NK-92 (cell line): ENCODE measurements around the gene SIRT4.

Experiments
- DNase-seq: peaks from one replicate; lab custom pipeline; 2025; ENCODE audit not compliant: unreplicated experiment; lab: John Stamatoyannopoulos, UW

Gene SIRT4

DNA sequence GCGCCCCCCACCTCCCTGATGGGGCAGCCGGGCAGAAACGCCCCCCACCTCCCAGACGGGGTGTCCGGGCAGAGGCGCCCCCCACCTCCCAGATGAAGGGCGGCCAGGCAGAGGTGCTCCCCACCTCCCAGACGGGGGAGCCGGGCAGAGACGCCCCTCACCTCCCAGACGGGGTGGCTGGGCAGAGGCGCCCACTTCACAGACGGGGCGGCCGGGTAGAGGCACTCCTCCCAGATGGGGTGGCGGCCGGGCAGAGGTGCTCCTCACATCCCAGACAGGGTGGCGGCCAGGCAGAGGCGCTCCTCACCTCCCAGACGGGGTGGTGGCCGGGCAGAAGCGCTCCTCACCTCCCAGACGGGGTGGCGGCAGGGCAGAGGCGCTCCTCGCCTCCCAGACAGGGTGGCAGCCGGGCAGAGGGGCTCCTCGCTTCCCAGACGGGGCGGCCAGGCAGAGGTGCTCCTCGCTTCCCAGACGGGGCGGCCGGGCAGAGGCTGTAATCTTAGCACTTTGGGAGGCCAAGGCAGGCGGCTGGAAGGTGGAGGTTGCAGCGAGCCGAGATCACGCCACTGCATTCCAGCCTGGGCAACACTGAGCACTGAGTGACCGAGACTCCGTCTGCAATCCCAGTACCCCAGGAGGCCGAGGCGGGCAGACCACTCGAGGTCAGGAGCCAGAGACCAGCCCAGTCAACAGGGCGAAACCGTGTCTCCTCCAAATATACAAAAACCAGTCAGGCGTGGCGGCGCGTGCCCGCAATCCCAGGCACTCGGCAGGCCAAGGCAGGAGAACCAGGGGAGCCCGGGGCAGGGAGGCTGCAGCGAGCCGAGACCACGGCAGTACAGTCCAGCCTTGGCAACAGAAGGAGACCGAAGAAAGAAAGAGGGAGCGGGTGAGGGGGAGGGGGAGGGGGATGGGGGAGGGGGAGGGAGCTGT, 23.7 kb upstream of the SIRT4 start:
- no peak for DNase-seq

- DNase-seq = no peak
These were observed 18.8 kb upstream of the SIRT4 start for GRCh38 chr12:120283318-120283717.

- no peak for DNase-seq
These were observed 17.7 kb upstream of the SIRT4 start for GRCh38 chr12:120284381-120284780.

DNA sequence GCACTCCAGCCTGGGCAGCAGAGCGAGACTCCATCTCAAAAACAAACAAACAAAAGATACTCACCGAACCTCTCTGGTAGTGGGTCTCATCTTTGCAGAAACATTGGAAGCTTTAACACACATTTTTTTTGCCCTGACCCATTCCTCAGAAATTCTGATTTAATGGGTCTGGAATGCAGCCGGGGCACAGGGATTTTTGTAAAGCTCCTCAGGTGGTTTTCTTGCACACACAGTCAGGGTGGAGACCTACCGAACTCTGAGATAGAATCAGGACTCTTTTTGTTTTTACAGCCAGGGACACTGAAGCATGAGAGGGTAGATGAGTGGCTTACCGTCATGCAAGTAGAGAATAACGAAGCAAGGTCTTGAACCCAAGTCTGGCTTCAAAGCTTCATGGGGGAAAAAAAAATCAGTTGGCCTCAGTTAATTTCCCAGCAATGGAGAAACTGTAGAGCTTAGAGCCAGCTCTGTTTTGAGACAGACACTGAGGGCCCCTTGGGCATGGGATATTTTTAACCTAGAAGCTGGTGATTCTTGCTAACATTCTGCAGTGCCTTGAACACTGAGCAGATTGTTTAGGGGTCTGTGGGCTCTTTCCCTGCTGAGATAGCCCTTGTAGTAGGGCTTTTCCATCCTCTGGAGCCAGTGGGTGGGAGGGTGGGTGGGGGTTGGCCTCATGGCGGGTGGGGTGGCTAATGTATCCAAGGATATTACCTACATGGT, 15.2 kb upstream of the SIRT4 start:
- no peak for DNase-seq

DNA sequence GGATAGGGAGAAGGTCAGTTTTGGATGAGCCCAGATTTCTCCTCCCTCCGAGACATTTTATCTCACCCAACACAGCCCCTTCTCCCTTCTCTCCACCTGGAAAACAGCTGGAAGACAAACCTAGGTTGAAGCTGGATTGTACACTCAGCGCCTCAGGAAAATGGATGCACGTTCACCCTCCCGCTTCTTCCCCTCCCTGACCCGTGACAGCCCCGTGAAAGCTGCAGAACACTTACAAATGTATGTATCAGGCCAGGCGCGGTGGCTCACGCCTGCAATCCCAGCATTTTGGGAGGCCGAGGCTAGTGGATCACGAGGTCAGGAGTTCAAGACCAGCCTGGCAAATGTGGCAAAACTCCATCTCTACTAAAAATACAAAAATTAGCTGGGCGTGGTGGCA, 14.6 kb upstream of the SIRT4 start:
- no peak for DNase-seq

GRCh38 chr12:120290609-120291305, 11.4 kb upstream of the SIRT4 start:
- no peak for DNase-seq

DNA sequence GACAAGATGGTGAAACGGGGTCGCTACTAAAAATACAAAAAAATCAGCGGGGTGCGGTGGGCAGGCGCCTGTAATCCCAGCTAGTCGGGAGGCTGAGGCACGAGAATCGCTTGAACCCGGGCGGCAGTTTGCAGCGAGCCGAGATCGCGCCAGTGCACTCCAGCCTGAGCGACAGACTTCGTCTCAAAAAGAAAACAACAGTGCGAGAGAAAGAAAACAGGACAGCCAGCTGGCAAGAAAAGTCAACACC, 9.8 kb upstream of the SIRT4 start:
- DNase-seq = no peak

DNA sequence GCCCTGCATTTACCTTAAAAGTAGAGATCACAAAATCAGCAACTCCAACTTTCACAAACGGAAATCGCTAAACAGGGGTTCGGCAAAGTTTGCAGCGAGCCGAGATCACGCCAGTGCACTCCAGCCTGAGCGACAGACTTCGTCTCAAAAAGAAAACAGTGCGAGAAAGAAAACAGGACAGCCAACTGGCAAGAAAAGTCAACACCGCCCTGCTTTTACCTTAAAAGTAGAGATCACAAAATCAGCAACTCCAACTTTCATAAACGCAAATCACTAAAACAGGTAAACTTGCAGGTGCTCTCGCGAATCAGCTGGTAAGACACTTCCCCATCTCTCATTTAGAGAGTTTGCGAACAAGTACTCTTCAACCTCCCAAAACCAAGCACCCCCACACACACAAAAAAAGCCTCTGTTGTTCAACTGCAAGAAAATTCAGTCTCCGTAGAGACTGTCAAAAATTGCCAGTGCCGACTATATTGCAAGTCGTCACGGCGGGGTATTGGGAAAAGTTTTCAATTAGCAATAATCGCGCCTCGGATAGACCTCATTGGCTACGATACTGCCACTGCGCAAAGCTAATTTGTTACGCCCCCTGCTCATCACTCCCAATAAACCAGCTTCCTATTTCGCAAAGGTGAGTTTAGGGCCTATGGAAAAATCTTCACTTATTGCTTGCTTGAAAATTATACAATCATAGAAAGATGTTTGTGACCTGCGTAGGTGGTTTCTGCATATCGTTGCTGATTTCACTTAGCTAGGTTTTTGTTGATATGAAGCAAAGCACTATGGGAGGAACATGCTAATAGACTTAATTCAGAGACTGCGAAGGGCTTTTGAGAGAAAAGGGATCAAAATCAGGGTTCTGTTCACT, 9.2 kb upstream of the SIRT4 start, which contains the start of gene RNU4-1:
Gene RNU4-1 (minus strand): TSS at position 577 of the 871 bp plus-strand sequence.
- peak; percentile 5 for DNase-seq

DNA sequence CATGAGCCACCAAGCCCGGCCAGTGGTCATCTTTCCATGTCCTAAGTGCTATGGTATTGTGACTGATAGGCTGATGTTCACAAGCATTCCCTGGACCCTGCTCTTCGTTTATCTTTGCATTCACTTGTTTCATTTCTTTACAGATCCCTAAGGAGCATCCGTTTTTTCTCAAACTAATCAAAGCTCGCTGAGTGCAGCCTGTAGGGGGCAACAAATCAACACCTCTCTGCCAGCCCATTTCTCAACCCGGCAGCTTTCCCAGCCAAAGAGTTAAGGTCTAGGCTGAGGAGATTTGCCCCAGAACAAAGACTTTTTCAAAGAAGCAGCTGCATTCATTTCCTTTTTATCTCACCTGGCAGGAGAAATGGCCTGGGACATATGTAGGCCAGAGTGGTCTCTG, 12.1 kb downstream of the SIRT4 start:
- no peak for DNase-seq

GRCh38 chr12:120316798-120317223, 14.7 kb downstream of the SIRT4 start:
- no peak for DNase-seq

DNA sequence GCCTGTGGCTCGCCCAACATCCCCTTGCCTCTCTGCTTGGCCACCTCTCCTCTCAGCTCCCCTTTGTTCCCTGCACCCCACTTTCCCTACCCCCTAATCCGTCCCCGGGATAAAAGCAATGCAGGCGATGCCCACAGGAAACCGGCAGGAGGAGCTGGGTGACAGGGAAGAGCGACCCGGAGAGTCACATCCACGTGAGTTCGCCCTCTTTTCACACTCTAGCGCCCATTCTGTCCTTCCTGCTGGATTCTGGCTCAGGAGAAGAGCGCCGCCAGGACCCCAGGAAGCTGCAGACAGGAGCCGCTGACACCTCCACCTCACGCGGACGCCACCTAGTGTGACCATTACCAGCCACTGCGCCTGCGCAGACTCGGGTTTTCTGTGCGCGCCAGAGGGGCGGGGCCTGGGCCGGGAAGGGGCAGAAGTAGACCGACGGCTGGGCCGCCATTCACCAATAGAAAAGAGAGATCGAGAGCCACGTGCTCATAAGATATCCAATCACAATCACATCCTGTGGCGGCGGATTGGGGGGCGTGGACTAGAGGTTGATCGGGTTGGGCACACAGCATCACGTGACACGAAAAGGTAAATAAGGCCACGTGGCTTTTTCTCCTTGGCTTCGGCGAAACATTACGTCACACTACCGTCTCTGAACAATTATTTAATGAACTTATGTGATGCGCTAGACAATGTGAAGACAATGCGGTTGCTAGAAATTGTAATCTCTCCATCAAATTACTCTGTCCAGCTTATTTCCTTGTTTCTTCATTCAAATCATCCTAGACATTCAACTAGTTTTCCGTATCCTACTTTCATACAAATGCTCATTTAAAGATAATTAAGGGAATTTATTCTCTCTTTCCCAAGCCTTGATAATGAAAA, 15.3 kb downstream of the SIRT4 start:
- peak; percentile 98 for DNase-seq

DNA sequence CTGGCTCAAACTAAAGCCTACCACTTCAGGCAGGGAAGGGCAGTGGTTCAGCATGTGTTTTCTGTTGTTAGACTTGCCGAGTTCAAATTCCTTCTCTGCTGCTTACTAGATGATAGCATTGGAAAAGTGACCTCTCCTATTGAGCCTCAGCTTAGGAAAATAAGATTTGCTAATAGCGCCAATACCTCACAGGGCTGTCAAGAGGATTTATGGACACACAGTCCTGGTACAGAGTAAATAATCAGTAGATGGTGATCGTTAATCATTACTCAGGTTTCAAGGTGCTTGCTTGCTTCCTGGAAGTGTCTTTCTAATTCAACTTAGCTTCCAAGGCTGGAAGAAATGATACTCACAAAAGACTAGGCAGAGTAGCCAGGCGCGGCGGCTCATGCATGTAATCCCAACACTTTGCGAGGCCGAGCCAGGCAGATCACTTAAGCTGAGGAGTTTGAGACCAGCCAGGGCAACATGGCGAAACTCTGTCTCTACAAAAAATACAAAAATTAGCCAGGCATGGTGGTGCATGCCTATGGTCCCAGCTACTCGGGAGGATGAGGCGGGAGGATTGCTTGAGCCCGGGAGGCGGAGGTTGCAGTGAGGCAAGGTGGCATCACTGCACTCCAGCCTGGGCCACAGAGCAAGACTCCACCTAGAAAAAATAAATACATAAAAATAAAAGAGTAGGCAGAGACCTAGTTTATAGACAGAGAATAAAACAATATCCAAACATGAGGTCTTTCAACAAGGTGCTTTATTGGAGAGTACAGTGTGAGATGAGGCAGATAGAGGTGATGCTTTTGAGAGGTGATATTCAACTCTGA, 19.5 kb downstream of the SIRT4 start:
- no peak for DNase-seq

DNA sequence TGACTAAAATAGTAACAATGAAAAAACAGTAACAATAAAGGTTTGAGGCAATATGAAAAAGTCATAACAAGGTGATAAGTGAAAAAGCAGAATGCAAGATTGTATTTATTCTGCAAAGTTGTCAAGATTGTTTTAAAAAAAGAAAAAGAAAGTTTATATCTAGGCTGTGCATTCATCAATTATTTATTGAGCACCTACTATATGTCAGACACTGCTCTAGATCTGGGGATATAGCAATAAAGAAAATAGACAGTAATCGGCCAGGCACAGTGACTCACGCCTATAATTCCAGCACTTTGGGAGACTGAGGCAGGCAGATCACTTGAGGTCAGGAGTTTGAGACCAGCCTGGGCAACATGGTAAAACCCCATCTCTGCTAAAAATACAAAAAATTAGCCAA, 21.7 kb downstream of the SIRT4 start:
- DNase-seq = no peak

DNA sequence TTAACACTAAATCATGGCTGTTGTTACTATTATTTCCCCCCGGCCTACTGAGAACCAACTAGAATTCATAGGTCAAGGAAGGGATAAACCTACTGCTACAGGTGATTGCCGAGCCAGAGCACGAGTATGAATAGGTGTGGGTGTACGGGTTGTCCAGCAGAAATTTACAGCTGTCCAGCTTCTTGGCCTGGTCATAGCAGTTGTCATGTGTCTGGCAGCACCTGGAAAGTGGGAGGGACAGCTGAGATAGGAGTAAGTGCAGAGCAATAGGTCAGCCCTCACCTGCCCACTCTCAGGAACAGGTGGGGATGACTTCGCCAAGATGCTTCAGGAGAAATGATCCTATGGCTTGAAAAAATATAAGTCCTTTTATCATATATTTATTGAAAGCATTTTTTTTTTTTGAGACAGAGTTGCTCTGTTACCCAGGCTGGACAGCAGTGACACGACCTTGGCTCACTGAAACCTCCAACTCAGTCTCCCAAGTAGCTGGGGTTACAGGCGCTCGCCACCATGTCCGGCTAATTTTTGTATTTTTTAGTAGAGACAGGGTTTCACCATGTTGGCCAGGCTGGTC, 22.8 kb downstream of the SIRT4 start:
- no peak for DNase-seq

DNA sequence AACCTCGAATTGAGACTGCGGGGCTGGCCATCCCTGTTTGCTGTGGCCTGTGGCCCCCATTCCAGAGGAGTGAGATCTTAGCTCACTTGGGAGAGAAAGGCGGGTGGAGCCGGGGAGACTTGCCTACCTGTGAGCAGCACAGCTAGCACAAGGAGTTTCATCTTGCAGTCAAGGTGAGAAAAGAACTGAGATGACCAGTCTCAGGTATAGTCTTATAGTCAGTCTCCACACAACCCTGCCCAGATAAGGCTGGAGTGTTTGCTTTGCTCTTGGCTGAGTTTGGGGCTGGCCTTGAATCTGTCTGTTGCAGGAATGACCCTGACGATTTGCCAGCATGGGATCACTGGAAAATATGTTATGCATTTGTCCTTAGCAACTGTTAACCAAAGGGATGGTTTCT, 25.5 kb downstream of the SIRT4 start, which contains the start of gene PLA2G1B:
Gene PLA2G1B (minus strand): TSS at position 187 of the 400 bp plus-strand sequence. CDS start 26 bp downstream, at position 161.
- DNase-seq = no peak

DNA sequence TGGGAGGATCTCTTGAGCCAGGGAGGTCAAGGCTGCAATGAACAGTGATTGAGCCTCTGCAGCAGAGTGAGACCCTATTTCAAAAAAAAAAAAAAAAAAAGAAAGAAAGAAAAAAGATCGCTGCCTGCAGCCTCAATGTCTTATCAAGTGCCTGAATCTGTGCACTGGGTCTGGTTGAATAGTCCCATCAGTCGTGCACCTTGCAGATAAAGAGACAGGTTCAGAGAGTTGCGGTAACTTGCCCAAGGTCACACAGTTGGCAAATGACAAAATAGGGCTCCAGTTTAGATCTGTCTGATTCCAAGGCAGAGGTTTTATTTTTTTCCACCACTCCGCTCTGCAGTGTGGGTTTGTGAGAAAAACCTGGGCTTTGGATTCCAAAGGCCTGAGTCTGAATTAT, 26.1 kb downstream of the SIRT4 start:
- no peak for DNase-seq

DNA sequence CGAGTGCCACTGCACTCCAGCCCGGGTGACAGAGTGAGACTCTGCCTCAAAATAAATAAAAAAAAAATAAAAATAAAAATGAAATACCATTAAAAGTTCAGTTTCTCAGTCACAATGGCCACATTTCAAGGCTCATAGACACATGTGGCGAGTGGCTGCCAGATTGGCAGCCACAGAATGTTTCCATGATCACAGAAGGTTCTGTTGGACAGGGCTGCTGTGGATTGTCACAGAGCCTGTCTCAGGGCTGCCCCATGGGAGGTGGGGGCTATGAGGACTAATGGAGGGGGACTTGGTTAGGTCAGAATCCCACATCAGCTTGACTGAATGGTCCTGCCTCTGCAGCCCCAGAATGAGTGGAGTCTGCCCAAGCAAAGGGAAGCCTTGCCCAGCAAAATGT, 29.3 kb downstream of the SIRT4 start:
- DNase-seq = no peak

DNA sequence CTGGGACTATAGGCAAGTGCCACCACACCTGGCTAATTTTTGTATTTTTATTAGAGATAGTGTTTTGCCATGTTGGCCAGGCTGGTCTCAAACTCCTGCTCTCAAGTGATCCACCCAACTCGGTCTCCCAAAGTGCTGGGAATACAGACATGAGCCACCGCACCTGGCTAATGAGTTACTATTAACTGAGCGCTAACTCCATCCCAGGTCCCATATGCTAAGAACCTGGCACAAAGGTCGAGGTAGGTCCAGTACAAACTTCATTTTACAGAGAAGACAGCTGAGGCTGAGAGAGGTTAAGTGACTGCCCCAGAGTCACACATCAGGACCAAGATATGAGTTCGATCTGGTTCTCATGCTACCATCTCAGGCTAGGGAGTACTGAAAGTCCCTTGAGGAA, 29.9 kb downstream of the SIRT4 start:
- DNase-seq = no peak

GRCh38 chr12:120332523-120332922, 30.4 kb downstream of the SIRT4 start:
- no peak for DNase-seq
